ENCODE measurements around the gene AACS.

DNA sequence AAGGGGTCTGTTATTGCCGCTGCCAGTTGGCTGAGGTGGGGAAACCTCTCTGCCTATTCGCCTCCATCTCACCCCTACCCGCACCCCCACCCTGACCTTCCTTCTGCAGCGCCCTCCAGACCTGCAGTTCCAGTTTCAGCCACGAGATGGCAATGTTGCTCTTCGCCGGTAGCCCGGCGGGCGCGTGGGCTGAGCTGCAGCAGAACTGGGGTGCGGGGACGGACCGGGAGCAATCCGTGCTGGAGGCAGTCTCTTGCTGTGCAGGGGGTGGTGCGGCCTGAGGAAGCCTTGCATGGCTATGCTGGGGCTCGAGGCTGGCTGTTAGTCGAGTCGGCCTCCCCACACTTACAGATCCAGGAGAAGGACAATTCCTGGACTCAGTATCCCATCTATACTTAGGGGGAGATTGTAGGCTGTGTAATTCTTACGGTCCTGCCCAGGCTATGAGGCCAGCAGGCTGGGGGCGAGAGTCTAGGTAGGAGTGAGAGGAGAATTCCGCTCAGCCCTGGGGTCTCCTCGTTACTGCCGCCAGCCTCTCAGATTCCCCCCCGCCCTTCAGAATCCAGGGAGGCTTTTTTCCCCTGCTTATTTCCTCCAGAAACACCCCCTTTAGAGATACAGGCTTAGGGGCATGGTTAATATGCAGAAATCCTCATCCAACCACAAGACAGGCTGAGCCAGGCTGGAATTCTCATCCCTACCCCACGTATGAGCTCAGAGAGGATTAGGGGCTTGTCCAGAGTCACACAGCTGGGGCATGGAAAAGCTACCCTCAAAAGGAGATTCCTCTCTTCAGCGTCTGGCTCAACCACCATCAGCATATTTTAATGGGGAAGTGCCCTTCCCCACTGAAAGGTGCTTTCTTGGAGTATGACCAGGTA lies 118.2 kb downstream of the AACS start:
- TF ChIP-seq, protein P1, sequence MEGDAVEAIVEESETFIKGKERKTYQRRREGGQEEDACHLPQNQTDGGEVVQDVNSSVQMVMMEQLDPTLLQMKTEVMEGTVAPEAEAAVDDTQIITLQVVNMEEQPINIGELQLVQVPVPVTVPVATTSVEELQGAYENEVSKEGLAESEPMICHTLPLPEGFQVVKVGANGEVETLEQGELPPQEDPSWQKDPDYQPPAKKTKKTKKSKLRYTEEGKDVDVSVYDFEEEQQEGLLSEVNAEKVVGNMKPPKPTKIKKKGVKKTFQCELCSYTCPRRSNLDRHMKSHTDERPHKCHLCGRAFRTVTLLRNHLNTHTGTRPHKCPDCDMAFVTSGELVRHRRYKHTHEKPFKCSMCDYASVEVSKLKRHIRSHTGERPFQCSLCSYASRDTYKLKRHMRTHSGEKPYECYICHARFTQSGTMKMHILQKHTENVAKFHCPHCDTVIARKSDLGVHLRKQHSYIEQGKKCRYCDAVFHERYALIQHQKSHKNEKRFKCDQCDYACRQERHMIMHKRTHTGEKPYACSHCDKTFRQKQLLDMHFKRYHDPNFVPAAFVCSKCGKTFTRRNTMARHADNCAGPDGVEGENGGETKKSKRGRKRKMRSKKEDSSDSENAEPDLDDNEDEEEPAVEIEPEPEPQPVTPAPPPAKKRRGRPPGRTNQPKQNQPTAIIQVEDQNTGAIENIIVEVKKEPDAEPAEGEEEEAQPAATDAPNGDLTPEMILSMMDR (conservative IDR thresholded peaks at IDR 0.05; ENCODE audit: low read depth, low read length) = peak; percentile 99
- no peak for TF ChIP-seq EZH2 (IDR thresholded peaks at IDR 0.05; ENCODE audit: borderline replicate concordance, low read depth, low read length, poor library complexity, severe bottlenecking)
